DND-41 (cell line): Measurements from ENCODE around the gene NENF.

Source experiments
- EZH2 ChIP-seq: IDR thresholded peaks from 3 replicates; pipeline ENCODE4 v1.6.1; 2012; ENCODE audit warnings: borderline replicate concordance, low read depth, mild to moderate bottlenecking, moderate library complexity, low read length, inconsistent platforms; ENCODE audit not compliant: severe bottlenecking
- TF ChIP-seq, protein P1 (sequence below): IDR thresholded peaks from 2 replicates; pipeline ENCODE4 v1.5.1; 2012; ENCODE audit warnings: borderline replicate concordance, low read length, moderate library complexity, mild to moderate bottlenecking; ENCODE audit not compliant: poor library complexity, severe bottlenecking; ENCODE audit errors: extremely low read depth

DNA sequence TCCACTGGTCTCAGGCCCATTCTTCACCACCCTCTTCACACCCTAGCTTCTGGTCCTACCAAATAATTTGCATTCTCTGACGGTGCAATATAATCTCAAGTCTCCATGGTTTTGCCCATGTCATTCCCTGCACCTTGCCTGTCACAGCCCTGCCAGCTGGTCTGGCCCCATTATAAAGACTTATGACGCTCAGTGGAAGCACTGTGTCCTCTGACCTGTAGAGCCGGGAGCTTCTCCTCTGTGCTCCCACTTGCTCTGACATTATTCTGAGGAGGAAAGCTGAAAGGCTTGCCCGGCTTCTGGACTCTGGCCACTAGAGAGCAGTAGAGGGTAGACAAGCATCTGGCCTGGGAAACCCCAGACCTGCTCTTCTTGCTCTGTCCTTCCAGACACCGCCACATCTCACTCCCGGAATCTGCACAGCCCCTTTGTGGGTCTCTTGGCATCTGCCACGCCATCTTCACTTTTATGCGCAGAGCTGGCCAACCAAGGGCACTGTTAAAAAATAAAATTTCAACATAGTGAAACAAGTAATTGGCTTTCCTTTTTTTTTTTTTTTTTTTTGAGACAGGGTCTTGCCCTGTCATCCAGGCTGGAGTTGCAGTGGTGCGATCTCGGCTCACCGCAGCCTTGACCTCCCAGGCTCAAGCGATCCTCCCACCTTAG, 44.4 kb downstream of the NENF start:
- TF ChIP-seq, protein P1, sequence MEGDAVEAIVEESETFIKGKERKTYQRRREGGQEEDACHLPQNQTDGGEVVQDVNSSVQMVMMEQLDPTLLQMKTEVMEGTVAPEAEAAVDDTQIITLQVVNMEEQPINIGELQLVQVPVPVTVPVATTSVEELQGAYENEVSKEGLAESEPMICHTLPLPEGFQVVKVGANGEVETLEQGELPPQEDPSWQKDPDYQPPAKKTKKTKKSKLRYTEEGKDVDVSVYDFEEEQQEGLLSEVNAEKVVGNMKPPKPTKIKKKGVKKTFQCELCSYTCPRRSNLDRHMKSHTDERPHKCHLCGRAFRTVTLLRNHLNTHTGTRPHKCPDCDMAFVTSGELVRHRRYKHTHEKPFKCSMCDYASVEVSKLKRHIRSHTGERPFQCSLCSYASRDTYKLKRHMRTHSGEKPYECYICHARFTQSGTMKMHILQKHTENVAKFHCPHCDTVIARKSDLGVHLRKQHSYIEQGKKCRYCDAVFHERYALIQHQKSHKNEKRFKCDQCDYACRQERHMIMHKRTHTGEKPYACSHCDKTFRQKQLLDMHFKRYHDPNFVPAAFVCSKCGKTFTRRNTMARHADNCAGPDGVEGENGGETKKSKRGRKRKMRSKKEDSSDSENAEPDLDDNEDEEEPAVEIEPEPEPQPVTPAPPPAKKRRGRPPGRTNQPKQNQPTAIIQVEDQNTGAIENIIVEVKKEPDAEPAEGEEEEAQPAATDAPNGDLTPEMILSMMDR: peak; percentile 93
- no peak for TF ChIP-seq EZH2
